Measurements from ENCODE around the gene FZD8.
A peak's percentile ranks its signal among the peaks of the same experiment; 100 is the strongest.
"Not testable (repeated sequence)": the region's sequence is repeated elsewhere in the genome, so short reads cannot be mapped to it uniquely, and the experiment has no call there.

The FZD8 gene, protein sequence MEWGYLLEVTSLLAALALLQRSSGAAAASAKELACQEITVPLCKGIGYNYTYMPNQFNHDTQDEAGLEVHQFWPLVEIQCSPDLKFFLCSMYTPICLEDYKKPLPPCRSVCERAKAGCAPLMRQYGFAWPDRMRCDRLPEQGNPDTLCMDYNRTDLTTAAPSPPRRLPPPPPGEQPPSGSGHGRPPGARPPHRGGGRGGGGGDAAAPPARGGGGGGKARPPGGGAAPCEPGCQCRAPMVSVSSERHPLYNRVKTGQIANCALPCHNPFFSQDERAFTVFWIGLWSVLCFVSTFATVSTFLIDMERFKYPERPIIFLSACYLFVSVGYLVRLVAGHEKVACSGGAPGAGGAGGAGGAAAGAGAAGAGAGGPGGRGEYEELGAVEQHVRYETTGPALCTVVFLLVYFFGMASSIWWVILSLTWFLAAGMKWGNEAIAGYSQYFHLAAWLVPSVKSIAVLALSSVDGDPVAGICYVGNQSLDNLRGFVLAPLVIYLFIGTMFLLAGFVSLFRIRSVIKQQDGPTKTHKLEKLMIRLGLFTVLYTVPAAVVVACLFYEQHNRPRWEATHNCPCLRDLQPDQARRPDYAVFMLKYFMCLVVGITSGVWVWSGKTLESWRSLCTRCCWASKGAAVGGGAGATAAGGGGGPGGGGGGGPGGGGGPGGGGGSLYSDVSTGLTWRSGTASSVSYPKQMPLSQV

DNA sequence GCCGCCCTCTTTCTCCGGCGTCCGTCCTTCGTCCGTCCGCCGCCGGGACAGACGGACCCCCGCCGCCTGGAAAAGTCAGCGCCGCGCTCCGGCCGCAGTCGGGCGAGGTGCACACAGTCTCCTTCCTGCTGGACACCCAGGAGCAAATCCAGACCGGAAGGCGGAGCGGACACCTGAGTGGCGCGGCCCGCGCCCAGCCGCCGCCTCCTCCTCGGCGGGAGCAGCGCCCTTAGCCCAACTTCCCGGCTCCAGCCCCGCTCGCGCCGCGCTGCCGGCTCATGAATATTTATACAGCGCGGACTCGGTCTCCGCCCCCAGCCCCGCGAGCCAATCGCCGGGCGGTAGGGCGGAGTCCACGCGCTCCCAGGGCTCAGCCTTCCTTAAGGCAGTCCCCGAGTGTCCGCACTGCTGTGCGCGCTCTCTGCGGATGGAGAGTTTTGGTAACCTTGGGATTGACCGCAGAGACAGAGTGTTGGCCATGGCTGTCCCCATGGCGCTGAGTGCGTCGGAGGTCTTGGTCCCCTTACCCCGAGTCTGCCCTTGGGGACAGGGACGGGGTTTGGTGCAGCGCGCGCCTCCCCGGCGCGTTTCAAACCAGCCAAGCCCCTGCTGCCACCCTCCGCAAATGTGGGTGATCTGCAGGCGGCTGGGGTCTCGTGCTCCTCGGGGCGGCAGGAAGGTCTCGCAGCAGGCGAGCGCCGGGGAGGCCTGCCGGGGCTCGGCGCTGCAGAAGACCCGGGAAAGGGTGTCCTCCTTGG, at the start of gene FZD8:
FZD8 (minus strand) TSS at position 262 of the 758 bp plus-strand sequence. CDS start 867 bp downstream, outside the sequence.
- peak; percentile 67 for DNase-seq

DNA sequence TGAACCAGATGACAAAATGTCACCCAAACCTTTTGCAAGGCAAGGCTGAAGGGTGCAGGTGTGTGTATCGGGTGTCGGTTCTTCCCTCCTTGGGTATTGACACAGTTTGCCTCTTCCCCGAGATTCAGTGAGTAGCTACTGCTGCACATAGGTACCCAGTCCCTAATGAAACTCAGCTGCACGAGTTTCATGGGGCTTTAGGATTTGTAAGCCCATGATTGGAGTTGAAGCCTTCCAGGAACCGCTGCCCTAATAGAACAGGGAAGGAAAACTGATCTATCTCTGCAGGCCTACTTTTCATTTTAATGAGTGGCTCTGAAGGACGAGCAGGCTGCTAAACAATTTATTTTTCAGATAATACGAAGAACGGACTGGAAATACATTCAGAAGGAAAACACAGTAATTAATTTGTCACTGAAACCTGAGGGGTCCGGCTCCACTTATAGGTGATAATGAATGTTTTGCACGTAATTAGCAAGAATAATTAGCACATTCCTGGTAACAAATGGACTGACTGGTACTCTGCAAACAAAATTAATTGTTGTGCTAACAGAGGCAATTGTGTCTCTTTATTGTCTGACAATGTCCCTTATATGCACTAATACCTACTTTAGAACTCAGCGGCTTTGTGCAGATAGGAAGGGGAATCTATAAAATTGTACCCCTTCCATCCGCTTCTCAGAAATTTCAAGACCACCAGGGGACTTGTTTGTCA, 49.6 kb upstream of the FZD8 start:
- DNase-seq: no peak

GRCh38 chr10:35690534-35690933, 48.4 kb upstream of the FZD8 start:
- no peak for DNase-seq

GRCh38 chr10:35685858-35686257, 43.8 kb upstream of the FZD8 start:
- not testable (repeated sequence) for DNase-seq

DNA sequence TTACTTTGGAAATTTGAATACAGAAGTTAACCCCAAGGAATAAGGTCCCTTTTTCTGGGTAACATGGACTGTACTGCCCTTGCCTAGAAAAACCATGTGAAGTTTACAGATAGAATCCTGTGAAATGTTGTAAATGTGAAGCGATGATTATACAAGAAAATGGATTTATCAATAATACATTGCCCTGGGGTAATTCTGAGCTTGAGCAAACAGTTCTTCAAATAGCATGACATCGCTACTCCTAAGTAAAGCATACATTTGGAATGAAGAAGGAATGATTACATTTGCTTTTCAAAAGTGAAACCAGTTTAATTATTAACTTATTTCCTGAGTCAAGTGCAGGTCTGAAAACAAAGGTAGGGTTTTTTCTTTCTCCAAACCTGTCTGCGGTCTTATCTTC, 43.3 kb upstream of the FZD8 start:
- DNase-seq: no peak

GRCh38 chr10:35684586-35684985, 42.5 kb upstream of the FZD8 start:
- DNase-seq: no peak

- no peak for DNase-seq
Measured at GRCh38 chr10:35675846-35676245, 33.8 kb upstream of the FZD8 start.

DNA sequence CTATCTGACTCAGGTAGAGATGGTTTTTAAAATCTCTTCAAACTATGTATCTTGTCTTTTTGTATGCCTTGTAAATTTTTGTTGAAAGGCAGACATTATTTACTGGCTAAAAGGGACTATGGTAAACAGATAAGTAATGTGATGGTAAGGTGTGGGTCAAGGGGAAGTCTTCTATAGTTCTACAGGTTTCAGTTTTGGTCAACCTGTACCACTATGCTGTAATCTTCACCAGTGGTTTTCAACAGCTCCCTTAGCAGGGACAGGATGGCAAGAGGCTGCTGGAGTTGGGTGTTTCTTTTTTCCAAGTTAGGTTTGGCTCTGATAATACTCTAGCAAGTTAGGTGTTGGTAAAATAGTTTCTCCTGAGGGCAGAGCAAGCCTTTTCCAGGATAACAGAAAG, 32.7 kb upstream of the FZD8 start:
- DNase-seq: no peak

DNA sequence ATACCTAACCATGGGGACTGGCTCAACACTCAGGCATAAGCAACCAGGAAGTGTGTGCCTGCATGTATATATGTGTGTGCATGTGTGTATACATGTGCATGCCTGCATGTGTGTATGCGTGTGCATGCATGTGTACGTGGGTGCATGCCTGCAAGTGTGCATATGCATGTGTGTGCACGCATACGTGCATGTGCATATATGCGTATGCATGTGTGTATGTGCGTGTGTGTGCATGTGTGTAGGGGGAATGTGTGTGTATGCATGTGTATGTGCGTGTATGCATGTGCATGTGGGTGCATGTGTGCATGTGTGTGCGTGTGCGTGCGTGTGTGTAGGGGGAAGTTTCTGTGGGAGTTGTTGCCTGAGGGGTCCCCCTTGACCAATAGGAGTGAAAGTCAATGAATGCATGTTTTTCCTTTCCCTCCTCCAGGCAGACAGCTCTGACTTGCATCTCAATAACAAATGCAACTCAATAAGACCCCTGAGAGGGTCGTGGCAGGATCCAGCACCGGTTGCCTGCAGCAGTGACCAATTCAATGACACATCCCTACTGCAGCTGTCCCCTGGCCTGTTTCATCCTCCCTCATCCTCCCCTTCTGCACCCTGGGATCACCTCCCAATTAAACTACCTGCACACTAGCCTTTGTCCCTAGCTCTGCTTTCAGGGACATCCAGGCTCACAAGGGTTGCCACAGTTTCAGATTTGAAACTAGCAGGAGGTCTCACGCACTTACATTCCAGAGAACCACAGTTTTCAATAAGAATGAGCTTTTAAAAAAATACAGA, 27.0 kb upstream of the FZD8 start:
- DNase-seq: no peak

GRCh38 chr10:35667971-35668370, 25.9 kb upstream of the FZD8 start:
- no peak for DNase-seq

GRCh38 chr10:35667270-35667889, 25.3 kb upstream of the FZD8 start:
- DNase-seq: no peak

GRCh38 chr10:35661236-35661635, 19.1 kb upstream of the FZD8 start:
- no peak for DNase-seq

DNA sequence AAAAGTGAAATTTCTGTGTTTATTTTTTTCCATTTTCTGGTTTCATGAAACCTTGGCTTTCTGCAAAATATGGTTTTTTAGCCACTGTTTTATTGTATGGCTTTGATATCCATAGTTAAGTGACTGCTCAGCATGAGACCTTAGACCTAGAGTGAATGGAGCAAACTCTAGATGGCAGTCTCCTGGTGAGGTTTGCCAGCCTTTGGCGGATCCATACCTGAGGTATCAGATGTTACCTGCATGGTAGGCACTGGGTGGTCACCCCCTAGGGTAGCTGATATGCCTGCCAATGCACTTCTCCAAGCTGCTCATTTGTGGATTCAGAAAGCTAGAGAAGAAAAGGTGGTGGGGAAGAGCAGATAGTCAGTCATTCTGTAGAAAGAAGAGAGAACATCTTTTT, 17.4 kb upstream of the FZD8 start:
- DNase-seq: no peak

DNA sequence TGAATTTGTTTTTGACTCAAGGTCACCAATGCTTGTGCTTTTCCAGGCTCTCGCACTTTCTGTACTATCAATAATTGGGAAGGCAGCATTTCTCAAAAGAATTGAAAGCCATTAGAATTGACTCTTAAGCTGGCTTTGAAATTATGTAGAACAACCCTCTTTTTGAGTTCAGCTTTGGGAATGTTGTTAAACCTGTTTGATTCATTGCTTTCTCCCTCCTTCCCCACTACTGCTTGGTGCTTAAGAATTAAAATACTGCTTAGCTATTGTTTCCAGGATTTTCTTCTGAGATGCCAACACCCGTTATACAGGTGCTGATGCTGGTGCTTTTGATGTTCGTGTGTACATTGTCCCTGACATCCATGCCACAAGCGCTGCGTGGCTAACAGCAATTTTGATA, 15.5 kb upstream of the FZD8 start:
- DNase-seq: no peak

DNA sequence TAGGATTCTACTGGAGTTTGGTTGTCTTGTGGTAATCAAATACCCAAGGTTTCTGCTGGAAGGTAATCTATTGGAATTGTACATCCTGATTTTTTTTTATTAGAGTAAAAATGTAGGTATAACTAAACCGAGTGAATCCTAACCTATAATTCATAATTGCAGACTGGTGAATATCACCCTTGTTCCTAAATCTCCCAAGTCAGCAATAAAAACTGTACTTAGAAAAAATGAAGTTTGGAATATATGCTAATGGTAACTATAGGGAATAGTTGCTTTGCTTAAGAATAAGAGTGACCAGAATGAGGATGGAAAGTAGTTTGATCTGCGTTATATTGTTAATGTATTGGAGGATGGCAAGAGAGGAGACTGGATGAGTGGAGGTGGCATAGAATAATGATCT, 10.7 kb upstream of the FZD8 start:
- no peak for DNase-seq

- DNase-seq: no peak
Measured at GRCh38 chr10:35650894-35651293, 8.8 kb upstream of the FZD8 start.

DNA sequence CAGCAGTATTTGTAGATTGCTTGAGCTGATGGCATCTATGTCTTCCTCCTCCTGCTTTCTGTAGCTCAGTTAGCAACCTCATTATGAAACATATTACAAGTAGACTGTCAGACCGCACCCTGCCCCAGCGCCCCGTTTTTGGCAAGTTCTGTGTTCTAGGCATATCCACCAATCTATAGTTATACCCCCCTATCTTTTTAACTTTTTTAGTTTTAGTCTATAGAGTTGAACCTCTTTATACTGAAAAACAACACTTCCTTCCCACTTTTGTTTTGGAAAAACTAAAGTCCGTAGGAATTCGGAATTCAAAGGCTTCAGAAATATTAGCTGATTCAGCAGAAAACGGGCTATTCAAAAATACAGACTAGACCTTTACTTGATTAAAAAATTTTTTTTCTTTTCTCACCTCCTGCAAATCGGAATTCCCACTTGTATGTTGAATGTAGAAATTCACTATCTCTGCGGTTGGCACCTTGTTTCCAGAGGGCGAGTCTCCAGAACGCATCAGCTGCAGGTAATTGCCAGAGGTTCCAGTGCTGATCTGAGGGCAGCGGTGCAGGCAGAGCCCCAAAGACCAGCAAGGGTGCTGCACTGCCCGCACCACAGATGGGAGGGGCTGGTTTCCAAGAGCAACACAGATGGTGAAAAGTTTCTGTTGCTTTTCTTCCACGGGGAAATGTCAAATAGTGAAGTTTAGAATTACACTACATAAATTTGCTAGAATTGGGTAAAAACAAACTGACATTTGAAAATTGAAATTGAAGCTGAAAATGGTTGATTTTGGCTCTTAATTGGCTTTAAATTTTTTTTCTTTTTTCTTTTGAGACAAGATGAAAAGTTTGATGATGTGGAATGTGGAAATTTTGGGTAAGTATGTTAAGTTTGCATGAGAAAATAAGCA, 2.2 kb upstream of the FZD8 start:
- DNase-seq: no peak

GRCh38 chr10:35643151-35644049, 1.3 kb upstream of the FZD8 start:
- DNase-seq: no peak

DNA sequence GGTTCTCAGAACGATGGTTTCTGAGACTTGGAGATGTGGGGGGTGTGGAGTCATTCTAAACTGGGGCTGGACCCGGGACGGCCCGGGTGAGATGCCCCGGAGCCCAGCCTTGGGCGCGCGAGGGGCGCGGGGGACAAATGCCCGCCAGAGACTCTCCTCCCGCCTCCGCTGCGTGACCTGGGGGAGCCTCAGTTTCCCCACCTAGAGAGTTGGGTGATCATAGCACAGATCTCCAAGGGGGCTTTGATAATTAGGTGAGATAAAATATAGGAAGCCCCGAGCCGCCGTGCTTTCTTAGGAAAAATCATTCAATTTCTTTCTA, 658 bp upstream of the FZD8 start:
- DNase-seq: no peak

GRCh38 chr10:35641676-35642034, 441 bp downstream of the FZD8 start:
- no peak for DNase-seq

Measured in activated CD4-positive, CD25-positive, alpha-beta regulatory T cell treated with anti-CD3 and anti-CD28 coated beads, Interleukin-2, amount 50 U/mL, for 72 hours (primary cell).